NCI-H524 treated with DMSO at 0.1 percent for 48 hours (cell line): ENCODE results near the gene NDUFS8.

ENCODE experiments used
- DNase-seq: peaks from one replicate; lab custom pipeline; 2025; lab: John Stamatoyannopoulos, UW

Gene NDUFS8

DNA sequence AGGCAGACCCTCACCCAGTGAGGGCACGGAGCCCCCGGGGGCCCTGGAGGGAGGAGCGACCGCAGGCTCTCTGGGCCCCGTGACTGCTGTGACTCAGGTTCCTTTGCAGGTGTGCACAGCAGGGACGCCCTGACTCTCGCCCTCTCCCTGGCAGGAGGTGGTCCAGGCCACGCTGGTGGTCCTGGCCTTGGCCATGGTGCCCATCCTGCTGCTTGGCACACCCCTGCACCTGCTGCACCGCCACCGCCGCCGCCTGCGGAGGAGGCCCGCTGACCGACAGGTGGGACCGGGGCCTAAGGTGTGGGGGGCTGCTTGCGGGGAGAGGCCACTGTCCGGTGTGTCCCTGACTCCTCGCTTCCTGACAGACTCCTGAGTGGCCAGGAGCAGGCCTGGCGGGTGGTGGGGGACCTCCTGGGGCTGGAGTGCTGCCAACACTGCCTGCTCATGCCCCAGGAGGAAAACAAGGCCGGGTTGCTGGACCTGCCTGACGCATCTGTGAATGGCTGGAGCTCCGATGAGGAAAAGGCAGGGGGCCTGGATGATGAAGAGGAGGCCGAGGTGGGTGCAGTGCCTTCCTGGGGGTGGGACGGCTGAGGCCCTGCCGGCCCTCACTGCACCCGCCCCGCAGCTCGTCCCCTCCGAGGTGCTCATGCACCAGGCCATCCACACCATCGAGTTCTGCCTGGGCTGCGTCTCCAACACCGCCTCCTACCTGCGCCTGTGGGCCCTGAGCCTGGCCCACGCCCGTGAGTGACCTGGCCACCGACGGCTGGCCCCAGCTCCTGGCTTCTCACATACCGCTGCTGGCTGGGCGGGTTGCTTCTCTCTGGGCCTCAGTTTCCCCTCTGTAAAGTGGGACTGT lies 19.3 kb downstream of the NDUFS8 start:
- no peak for DNase-seq

GRCh38 chr11:68050371-68050841 lies 19.9 kb downstream of the NDUFS8 start:
- DNase-seq = no peak

- DNase-seq = no peak
Observed at GRCh38 chr11:68051191-68052136, 21.0 kb downstream of the NDUFS8 start.

DNA sequence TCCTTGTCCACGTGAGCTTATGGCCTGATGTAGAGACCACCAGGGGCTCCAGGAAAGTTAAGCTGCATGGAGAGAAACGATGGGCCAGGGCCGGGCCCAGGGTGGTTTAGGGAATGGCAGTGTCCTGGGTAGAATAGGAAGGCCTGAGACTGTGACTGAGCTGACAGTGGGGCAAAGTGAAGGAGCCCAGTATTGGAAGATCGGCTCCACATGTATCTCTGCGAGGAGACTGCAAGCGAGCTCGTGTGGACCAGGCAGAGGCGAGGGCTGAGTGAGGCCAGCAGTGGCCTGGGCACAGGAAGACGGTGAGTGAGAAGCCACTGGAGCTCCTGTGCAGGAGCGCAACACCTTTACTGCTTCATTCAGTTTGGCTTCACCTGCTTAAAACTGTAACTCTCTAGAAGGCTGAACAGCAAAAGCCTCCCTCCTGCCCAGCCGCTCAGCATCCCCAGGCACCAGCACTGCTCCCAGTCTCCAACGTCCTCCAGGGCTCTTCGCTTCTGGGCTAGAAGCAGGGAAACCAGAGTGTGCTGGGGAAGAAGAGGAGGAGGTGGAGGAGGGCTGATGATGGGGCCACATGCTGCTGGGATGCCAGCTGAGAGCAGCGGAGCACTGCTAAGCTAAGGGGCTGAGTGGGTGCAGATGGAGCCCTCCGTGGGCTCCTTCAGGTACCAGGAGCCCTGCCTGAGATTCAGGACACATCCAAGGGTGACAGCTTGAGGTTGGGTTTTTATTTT lies 21.8 kb downstream of the NDUFS8 start:
- DNase-seq = no peak

- DNase-seq = no peak
Observed at GRCh38 chr11:68053117-68053516, 22.6 kb downstream of the NDUFS8 start.

DNA sequence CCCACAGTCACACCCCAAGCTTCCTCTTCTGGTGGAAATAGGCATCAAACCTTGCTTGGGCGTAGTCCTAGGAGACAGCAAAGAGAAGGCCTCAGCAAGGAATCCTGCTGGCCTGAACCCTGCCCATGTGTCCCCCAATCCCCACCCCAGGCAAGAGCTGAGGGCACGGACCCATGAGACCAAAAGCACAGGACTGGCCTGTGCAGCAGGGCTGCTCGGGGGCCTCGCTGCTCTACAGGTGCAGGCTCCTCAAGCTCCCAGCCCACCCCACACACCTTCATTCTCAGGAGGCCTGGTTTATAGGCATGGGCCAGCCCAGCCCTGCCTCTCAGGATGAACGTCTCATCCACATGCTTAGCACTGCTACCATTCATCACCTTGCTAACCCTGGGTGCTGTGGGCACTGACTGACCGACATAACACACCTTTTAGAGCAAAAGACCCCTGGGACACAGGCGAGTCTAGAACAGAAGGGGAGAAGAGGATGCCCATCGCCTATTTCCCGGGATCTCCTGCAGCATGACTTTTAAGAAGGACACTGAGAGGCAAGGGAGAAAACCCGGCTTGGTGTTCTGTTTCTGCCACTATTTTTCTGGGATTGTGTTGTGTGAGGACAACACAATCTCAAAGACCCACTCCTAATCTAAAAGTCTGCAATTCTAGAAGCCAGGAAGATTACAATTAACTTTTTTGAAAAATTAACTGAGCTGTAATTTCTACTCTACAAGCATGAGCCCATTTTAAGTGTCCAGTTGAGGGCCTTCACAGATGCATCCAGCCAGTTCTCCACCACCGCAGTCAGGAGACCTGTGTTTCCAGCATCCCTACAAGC lies 23.7 kb downstream of the NDUFS8 start:
- no peak for DNase-seq

GRCh38 chr11:68056317-68057285 lies 26.1 kb downstream of the NDUFS8 start:
- no peak for DNase-seq

DNA sequence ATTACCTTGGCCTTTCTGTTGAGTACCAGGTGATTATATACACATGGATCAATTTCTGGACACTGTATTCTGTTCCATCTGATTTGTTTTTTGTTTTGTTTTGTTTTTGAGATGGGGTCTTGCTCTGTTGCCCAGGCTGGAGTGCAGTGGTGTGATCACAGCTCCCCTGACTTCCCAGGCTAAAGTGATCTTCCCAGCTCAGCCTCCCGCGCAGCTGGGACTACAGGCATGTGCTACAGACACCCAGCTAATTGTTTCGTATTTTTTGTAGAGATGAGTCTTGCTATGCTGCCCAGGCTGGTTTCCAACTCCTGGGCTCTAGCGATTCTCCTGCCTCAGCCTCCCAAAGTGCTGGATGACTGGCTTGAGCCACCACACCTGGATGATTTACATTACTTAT lies 27.3 kb downstream of the NDUFS8 start:
- DNase-seq = no peak

GRCh38 chr11:68061508-68061907 lies 31.0 kb downstream of the NDUFS8 start:
- DNase-seq = no peak

GRCh38 chr11:68064926-68065325 lies 34.4 kb downstream of the NDUFS8 start:
- no peak for DNase-seq

GRCh38 chr11:68065841-68066240 lies 35.4 kb downstream of the NDUFS8 start:
- DNase-seq = no peak

GRCh38 chr11:68066742-68067141 lies 36.3 kb downstream of the NDUFS8 start:
- no peak for DNase-seq

DNA sequence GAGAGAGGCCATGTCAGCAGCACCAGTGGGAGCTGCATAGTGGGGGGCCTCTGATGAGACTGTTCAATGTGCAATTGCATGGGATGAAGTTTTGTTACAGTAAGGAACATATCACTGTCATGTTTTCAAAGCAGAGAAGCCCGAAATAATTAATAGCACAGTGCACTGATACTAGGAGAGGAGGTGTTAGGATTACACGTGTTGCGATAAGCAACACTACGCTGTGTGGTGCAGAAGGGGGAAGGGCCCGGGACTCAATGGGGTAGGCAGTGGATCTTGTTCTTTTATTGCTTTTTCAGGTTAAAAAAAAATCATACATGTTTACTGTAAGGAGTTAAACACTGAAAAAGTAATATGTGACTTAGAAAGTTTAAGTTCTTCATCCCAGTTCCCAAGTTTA lies 37.5 kb downstream of the NDUFS8 start:
- DNase-seq = no peak

DNA sequence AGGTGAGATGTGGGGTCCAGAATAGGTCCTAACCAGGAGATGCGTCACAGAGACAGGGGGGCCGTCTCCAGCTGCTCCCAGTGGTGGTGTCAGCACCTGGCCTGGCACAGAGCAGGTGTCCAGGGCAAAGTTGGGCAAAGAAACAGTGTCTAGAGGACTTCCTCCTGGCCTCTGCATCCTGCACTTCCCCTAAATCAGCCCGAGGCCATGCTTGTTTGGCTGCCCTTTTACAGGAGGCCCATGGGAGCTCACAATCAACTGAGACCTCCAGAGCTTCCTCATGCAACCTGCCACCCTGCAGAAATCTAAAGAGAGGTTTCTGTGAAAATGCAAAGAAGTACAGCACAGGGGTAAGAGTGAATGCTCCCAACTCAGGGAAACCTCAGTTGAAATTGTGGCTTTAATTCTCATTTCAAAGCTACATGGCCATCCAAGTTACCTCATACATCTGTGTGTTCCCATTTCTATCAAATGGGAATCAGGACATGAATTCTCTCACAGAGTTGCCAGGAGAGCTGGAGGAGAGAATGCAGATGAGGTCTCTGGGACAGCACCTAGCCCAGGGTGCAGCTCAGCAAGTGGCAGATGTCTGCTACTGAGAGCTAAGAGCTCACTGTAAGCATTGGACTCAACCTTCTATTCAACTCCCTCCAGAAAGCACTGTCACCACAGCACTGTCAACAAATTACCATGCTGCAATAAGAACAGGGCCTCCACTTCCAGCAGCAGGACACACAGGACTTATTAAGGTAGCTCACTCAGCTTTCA lies 41.0 kb downstream of the NDUFS8 start:
- no peak for DNase-seq

DNA sequence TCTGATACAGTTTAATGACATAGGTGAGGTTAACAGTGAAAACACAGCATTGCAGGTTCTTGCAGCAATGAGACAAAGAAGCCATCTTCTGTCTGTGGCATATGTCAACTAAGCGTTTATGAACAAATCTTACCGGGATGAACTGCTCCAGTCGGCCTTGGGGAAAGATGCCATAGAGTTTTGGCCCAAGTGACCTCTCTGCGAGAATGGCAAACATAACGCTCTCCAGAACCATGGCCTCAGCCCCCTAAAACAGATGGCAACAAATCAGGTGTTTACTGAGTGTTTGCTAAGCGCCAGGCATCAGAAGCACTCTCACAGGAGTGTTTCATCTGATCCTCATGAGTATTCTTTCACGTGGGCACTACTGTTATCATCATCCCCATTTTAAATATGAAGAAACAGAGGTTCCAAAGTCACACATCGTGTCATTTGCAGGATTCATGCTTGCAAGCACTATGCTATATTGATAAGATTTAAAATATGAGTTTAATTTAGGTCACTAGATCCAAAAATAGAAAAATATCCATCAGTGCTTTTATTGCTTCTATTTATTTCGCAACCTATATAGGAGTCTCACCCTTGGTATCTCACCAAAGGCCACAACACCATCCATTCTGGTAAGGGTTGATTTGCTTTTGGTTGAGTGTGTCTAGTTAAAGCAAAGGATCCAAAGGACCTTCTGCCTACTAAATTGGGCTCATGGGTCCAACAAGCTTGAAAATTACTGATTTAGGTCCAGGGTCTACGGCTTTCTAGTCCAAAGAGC lies 44.3 kb downstream of the NDUFS8 start:
- DNase-seq = no peak

DNA sequence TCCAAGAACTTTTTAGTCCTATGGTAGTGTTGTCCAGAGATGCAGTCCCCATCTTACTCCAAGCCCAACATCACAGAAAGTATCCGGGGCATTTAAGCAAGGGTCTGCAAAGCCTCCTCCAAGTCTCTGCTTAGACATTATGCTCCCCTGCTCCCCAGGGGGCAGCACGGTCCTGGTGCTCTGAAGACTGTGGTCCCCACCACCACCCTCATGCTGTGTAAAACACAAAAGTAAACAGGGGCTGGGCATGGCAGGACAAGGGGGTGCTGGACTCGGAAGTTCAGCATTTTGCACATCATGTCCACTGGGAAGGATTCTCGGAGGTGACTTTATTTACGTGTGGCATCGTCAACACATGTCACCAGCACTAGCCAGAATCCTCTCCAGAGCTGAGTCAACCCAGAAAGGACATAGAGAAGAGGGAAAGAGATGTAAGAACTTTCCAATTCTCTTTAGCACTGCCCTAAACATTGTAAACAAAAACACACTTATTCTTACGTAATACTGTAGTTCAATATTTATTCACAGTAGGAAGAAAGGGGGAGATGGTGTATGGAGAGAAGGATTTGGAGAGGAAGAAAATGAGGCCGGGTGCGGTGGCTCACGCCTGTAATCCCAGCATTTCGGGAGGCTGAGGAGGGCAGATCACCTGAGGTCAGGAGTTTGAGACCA lies 46.0 kb downstream of the NDUFS8 start:
- no peak for DNase-seq

- no peak for DNase-seq
Observed at GRCh38 chr11:68077617-68078582, 47.4 kb downstream of the NDUFS8 start.
